WTC11 (cell line): ENCODE measurements around the gene NOTUM.

Experiments
- CBFB ChIP-seq: sonication (generic); formaldehyde crosslinking; IDR thresholded peaks from 2 replicates; pipeline ENCODE4 v1.8.1; 2022; ENCODE audit warnings: mild to moderate bottlenecking, low read depth, missing genetic modification reagents
- JUN ChIP-seq: sonication (generic); formaldehyde crosslinking; IDR thresholded peaks from 2 replicates; pipeline ENCODE4 v1.8.0; 2023; ENCODE audit warnings: mild to moderate bottlenecking, missing genetic modification reagents
- NFYB ChIP-seq: sonication (generic); formaldehyde crosslinking; conservative IDR thresholded peaks from 2 replicates; pipeline ENCODE4 v1.8.0; 2022; ENCODE audit warnings: low read depth, missing genetic modification reagents
- TEAD1 ChIP-seq: sonication (generic); formaldehyde crosslinking; IDR thresholded peaks from 2 replicates; pipeline ENCODE4 v1.8.0; 2022; ENCODE audit warnings: mild to moderate bottlenecking, missing genetic modification reagents
- TF ChIP-seq, protein P1 (sequence below): fragments of 200-600 bp; IDR thresholded peaks from 2 replicates; pipeline ENCODE4 v1.8.0; 2022; ENCODE audit warnings: antibody characterized with exemption
- TF ChIP-seq, protein P2 (sequence below): sonication (generic); formaldehyde crosslinking; IDR thresholded peaks from 2 replicates; pipeline ENCODE4 v1.8.0; 2022; ENCODE audit warnings: mild to moderate bottlenecking, missing genetic modification reagents
- TF ChIP-seq, protein P3 (sequence below): sonication (generic); formaldehyde crosslinking; IDR thresholded peaks from 2 replicates; pipeline ENCODE4 v1.8.1; 2023; ENCODE audit warnings: mild to moderate bottlenecking, missing genetic modification reagents
- TF ChIP-seq, protein P4 (sequence below): fragments of 250-450 bp; sonication (Bioruptor Pico); IDR thresholded peaks from 2 replicates; pipeline ENCODE4 v1.9.0; 2021; ENCODE audit warnings: moderate library complexity, mild to moderate bottlenecking, inconsistent platforms, borderline replicate concordance
- TF ChIP-seq, protein P5 (sequence below): sonication (generic); formaldehyde crosslinking; IDR thresholded peaks from 2 replicates; pipeline ENCODE4 v1.8.0; 2022; ENCODE audit warnings: mild to moderate bottlenecking, missing genetic modification reagents
- TF ChIP-seq, protein P6 (sequence below): fragments of 250-450 bp; sonication (Bioruptor Pico); conservative IDR thresholded peaks from 2 replicates; pipeline ENCODE4 v1.9.0; 2021; ENCODE audit warnings: mild to moderate bottlenecking
- TF ChIP-seq, protein P7 (sequence below): fragments of 250-450 bp; sonication (Bioruptor Pico); IDR thresholded peaks from 2 replicates; pipeline ENCODE4 v2.1.2; 2022; ENCODE audit warnings: mild to moderate bottlenecking, moderate library complexity
- TF ChIP-seq, protein P8 (sequence below): sonication (generic); formaldehyde crosslinking; IDR thresholded peaks from 2 replicates; pipeline ENCODE4 v1.8.1; 2023; ENCODE audit warnings: mild to moderate bottlenecking, moderate library complexity, missing genetic modification reagents

DNA sequence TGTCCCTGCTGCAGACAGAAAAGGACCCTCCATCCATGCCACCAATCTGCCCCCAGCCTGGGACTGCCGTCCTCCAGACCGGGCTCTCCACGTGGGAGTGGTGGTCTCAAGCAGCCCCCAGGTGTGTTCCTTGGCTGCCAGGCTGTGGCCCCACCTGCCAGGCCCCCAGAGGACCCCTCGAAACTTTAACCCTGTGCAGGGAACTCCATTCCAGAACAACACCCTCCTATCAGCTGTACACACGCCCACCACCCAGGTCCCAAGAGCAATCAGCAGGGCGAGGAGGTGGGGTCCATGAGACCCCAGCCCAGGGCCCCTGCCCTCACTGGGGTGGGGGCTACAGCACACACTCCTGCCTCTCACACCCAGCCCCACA is 25.3 kb downstream of the NOTUM start:
- TF ChIP-seq, protein P1, sequence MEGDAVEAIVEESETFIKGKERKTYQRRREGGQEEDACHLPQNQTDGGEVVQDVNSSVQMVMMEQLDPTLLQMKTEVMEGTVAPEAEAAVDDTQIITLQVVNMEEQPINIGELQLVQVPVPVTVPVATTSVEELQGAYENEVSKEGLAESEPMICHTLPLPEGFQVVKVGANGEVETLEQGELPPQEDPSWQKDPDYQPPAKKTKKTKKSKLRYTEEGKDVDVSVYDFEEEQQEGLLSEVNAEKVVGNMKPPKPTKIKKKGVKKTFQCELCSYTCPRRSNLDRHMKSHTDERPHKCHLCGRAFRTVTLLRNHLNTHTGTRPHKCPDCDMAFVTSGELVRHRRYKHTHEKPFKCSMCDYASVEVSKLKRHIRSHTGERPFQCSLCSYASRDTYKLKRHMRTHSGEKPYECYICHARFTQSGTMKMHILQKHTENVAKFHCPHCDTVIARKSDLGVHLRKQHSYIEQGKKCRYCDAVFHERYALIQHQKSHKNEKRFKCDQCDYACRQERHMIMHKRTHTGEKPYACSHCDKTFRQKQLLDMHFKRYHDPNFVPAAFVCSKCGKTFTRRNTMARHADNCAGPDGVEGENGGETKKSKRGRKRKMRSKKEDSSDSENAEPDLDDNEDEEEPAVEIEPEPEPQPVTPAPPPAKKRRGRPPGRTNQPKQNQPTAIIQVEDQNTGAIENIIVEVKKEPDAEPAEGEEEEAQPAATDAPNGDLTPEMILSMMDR, result no peak
- TF ChIP-seq TEAD1, result no peak
- TF ChIP-seq, protein P2, sequence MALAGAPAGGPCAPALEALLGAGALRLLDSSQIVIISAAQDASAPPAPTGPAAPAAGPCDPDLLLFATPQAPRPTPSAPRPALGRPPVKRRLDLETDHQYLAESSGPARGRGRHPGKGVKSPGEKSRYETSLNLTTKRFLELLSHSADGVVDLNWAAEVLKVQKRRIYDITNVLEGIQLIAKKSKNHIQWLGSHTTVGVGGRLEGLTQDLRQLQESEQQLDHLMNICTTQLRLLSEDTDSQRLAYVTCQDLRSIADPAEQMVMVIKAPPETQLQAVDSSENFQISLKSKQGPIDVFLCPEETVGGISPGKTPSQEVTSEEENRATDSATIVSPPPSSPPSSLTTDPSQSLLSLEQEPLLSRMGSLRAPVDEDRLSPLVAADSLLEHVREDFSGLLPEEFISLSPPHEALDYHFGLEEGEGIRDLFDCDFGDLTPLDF (CRISPR knock-in tag), result no peak
- TF ChIP-seq, protein P3, sequence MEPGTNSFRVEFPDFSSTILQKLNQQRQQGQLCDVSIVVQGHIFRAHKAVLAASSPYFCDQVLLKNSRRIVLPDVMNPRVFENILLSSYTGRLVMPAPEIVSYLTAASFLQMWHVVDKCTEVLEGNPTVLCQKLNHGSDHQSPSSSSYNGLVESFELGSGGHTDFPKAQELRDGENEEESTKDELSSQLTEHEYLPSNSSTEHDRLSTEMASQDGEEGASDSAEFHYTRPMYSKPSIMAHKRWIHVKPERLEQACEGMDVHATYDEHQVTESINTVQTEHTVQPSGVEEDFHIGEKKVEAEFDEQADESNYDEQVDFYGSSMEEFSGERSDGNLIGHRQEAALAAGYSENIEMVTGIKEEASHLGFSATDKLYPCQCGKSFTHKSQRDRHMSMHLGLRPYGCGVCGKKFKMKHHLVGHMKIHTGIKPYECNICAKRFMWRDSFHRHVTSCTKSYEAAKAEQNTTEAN (CRISPR knock-in tag), result no peak
- TF ChIP-seq, protein P4, sequence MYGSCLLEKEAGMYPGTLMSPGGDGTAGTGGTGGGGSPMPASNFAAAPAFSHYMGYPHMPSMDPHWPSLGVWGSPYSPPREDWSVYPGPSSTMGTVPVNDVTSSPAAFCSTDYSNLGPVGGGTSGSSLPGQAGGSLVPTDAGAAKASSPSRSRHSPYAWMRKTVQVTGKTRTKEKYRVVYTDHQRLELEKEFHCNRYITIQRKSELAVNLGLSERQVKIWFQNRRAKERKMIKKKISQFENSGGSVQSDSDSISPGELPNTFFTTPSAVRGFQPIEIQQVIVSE, result no peak
- TF ChIP-seq, protein P5, sequence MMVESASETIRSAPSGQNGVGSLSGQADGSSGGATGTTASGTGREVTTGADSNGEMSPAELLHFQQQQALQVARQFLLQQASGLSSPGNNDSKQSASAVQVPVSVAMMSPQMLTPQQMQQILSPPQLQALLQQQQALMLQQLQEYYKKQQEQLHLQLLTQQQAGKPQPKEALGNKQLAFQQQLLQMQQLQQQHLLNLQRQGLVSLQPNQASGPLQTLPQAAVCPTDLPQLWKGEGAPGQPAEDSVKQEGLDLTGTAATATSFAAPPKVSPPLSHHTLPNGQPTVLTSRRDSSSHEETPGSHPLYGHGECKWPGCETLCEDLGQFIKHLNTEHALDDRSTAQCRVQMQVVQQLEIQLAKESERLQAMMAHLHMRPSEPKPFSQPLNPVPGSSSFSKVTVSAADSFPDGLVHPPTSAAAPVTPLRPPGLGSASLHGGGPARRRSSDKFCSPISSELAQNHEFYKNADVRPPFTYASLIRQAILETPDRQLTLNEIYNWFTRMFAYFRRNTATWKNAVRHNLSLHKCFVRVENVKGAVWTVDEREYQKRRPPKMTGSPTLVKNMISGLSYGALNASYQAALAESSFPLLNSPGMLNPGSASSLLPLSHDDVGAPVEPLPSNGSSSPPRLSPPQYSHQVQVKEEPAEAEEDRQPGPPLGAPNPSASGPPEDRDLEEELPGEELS (CRISPR knock-in tag), result no peak
- TF ChIP-seq, protein P6, sequence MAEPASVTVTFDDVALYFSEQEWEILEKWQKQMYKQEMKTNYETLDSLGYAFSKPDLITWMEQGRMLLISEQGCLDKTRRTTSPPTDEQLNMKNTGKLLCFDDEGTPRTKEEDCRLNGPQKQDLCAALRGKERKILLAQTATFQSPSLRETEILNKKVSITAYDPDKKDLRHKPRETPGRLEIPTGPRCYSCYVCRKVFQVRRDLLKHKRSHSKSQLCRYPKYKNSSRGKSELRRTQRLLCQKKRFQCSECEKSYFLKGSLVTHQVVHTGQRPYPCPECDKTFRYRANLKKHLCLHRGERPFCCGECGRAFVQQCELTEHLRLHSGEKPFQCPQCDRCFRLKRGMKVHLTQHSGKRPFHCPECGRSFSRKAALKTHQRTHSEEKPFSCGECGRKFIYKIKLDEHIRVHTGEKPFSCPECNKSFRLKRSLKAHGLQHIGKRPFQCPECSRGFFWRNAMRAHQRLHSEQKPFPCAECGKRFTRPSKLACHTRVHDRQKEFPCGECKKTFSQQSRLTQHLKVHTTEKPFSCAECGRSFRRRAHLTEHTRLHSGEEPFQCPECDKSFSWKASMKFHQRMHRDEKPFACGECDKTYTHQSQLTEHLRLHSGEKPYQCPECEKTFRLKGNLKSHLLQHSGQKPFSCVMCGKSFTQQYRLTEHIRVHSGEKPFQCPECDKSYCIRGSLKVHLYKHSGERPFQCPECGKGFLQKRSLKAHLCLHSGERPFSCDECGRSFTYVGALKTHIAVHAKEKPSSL (CRISPR knock-in tag), result no peak
- no peak for TF ChIP-seq CBFB (CRISPR knock-in tag)
- TF ChIP-seq NFYB (CRISPR knock-in tag), result no peak
- TF ChIP-seq, protein P7, sequence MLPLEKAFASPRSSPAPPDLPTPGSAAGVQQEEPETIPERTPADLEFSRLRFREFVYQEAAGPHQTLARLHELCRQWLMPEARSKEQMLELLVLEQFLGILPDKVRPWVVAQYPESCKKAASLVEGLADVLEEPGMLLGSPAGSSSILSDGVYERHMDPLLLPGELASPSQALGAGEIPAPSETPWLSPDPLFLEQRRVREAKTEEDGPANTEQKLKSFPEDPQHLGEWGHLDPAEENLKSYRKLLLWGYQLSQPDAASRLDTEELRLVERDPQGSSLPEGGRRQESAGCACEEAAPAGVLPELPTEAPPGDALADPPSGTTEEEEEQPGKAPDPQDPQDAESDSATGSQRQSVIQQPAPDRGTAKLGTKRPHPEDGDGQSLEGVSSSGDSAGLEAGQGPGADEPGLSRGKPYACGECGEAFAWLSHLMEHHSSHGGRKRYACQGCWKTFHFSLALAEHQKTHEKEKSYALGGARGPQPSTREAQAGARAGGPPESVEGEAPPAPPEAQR (CRISPR knock-in tag), result no peak
- TF ChIP-seq JUN (CRISPR knock-in tag), result no peak
- TF ChIP-seq, protein P8, sequence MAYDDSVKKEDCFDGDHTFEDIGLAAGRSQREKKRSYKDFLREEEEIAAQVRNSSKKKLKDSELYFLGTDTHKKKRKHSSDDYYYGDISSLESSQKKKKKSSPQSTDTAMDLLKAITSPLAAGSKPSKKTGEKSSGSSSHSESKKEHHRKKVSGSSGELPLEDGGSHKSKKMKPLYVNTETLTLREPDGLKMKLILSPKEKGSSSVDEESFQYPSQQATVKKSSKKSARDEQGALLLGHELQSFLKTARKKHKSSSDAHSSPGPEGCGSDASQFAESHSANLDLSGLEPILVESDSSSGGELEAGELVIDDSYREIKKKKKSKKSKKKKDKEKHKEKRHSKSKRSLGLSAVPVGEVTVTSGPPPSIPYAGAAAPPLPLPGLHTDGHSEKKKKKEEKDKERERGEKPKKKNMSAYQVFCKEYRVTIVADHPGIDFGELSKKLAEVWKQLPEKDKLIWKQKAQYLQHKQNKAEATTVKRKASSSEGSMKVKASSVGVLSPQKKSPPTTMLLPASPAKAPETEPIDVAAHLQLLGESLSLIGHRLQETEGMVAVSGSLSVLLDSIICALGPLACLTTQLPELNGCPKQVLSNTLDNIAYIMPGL (CRISPR knock-in tag), result no peak
